Measurements from ENCODE around the gene THEMIS2. TPM values are rescaled to one million over a fixed set of nuclear protein-coding genes. Genes with fewer than 3 reads are reported as not detected.

THEMIS2 gene
- total RNA-seq, 2 experiments from 2014 or later, result 20.2 to 21.6 TPM

DNA sequence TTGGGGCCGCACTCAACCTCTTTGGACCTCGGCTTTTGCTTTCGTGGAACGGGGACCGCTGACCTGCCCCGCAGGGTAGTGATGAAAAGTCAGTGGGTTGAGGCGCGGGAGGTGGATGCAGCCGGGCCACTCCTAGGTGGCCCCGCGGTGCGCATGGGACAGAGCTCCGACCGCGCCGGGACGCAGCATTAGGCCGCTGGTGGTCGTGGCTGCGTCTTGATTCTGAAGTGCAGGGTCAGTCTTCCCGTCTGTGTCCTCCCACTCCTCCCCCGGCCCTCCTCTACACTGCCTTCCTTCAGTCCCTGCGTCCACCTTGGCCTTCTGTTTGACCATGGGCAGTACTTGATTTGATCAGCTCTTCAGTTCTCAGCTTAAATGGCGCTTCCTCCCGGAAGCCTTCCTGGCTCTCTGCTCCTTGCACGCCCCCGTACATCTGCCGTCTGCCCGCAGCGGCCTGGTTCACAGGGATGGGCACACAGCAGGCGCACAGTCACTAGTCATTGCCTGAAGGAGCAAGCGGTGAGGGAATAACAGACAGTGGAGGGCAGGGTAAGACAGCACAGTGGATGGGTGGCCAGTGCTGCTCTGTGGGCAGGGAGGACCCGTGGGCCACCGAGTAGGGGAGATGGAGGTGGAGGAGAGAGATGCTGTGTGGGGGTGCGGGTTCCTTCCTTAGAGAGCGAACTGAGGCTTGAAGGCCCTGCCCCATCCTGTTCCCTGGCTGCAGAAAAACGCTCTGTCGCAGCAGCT is 633 bp downstream of the THEMIS2 start:
- Histone ChIP-seq H3K27ac (ENCODE audit: low read depth in 1 of 2, low read length in 2 of 2) (peak overlapping the region; percentile 12 to 51), H3K27me3 (ENCODE audit: control insufficient read depth in 1 of 2, insufficient read depth in 2 of 2, low read length in 2 of 2) (no peaks in the 10 kb centered on the region), H3K9me3 (ENCODE audit: control insufficient read depth in 1 of 2, insufficient read depth in 1 of 2, low read length in 2 of 2) (no peaks in the 10 kb centered on the region), H3K4me3 (ENCODE audit: low read length) (peak overlapping the region; percentile 88), H3K36me3 (ENCODE audit: insufficient read depth, low read length) (peaks cover 19% of the 10 kb centered on the region), H3K4me1 (ENCODE audit: insufficient read depth, low read length) (peaks cover 90% of the 10 kb centered on the region)
- Mint-ChIP-seq H3K4me3 (peak overlapping the region; percentile 100), H3K9me3 (no peaks in the 10 kb centered on the region), H3K27ac (peak overlapping the region; percentile 85), H3K36me3 (ENCODE audit: low read depth) (peaks cover 24% of the 10 kb centered on the region), H3K27me3 (no peaks in the 10 kb centered on the region), H3K4me1 (ENCODE audit: low read depth) (peaks cover 33% of the 10 kb centered on the region)
- TF ChIP-seq, protein P1, sequence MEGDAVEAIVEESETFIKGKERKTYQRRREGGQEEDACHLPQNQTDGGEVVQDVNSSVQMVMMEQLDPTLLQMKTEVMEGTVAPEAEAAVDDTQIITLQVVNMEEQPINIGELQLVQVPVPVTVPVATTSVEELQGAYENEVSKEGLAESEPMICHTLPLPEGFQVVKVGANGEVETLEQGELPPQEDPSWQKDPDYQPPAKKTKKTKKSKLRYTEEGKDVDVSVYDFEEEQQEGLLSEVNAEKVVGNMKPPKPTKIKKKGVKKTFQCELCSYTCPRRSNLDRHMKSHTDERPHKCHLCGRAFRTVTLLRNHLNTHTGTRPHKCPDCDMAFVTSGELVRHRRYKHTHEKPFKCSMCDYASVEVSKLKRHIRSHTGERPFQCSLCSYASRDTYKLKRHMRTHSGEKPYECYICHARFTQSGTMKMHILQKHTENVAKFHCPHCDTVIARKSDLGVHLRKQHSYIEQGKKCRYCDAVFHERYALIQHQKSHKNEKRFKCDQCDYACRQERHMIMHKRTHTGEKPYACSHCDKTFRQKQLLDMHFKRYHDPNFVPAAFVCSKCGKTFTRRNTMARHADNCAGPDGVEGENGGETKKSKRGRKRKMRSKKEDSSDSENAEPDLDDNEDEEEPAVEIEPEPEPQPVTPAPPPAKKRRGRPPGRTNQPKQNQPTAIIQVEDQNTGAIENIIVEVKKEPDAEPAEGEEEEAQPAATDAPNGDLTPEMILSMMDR (IDR thresholded peaks at IDR 0.05), result no peak
- ChIA-PET POLR2A (interaction anchor here (0.6 to 1.1 kb wide), 3 partner anchors 14 to 89 kb away, joined by 3 to 4 read pairs (median 3); partner anchors contain the start of gene XKR8), CTCF (interaction anchor here (1.7 kb wide), 1 partner anchor 21 kb away, joined by 4 read pairs; no protein-coding TSS in a partner anchor)
- ATAC-seq (ENCODE audit: poor library complexity) (peak; percentile 29), DNase-seq (peak in 9 of 14 experiments; percentile 16 to 56 (median 47))
- intact Hi-C loops (cut with DNase I, micrococcal nuclease), result loop anchor here in 1 of 2 experiments (1.0 to 2.0 kb wide), 2 partner anchors 40 to 215 kb away; partner anchors contain the start of gene EYA3

DNA sequence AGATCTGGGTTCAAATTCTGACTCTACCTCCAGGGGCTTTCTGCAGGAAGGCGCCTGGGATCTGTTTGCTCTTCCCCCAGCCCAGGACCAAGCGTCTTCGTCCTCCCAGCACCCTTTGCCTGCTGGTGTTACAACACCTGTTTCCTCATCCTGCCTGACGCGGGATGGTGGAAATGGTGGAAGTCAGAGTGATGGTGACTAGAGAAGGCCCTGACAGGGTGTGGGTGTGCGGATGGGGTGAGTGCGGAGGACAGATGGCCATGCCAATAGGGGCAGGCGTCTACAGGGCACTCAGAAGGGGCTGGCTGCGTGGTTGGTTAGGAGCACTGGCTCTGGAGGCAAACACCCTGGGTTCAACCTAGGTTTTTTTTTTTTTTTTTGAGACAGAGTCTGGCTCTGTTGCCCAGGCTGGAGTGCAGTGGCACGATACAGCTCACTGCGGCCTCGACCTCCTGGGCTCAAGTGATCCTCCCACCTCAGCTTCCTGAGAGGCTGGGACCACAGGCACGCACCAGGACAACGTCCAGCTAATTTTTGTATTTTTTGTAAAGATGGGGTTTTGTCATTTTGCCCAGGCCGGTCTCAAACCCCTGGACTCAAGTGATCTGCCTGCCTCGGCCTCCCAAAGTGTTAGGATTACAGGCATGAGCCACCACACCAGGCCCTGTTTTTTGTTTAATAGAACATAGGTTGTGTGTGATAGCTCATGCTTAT is 1.5 kb downstream of the THEMIS2 start:
- H3K27ac ChIP-seq (ENCODE audit: low read depth in 1 of 2, low read length in 2 of 2), result peak overlapping the region in 1 of 2 donors; percentile 51
- DNase-seq (peak in 4 of 14 experiments; percentile 34 to 58 (median 48)), ATAC-seq (ENCODE audit: poor library complexity) (no peak)
- no peaks in the 10 kb centered on the region for H3K9me3 ChIP-seq (ENCODE audit: control insufficient read depth in 1 of 2, insufficient read depth in 1 of 2, low read length in 2 of 2)
- Mint-ChIP-seq H3K36me3 (ENCODE audit: low read depth) (peaks cover 32% of the 10 kb centered on the region), H3K27ac (peak overlapping the region; percentile 85), H3K4me3 (peak overlapping the region; percentile 100), H3K9me3 (no peaks in the 10 kb centered on the region), H3K27me3 (no peaks in the 10 kb centered on the region), H3K4me1 (ENCODE audit: low read depth) (peaks cover 36% of the 10 kb centered on the region)
- ChIA-PET POLR2A (interaction anchor here (0.6 to 1.5 kb wide), 3 partner anchors 13 to 86 kb away, joined by 3 to 5 read pairs (median 4); partner anchors contain the start of gene XKR8), CTCF (interaction anchor here (1.7 kb wide), 1 partner anchor 20 kb away, joined by 4 read pairs; no protein-coding TSS in a partner anchor)
- peaks cover 28% of the 10 kb centered on the region for H3K36me3 ChIP-seq (ENCODE audit: insufficient read depth, low read length)
- H3K4me1 ChIP-seq (ENCODE audit: insufficient read depth, low read length), result peaks cover 86% of the 10 kb centered on the region
- H3K4me3 ChIP-seq (ENCODE audit: low read length), result peak overlapping the region; percentile 88
- intact Hi-C loops (cut with DNase I, micrococcal nuclease), result loop anchor here in 1 of 2 experiments (2.0 kb wide), 1 partner anchor 39 kb away; no protein-coding TSS in a partner anchor
- H3K27me3 ChIP-seq (ENCODE audit: control insufficient read depth in 1 of 2, insufficient read depth in 2 of 2, low read length in 2 of 2), result no peaks in the 10 kb centered on the region
- TF ChIP-seq, protein P1 (IDR thresholded peaks at IDR 0.05), result no peak

DNA sequence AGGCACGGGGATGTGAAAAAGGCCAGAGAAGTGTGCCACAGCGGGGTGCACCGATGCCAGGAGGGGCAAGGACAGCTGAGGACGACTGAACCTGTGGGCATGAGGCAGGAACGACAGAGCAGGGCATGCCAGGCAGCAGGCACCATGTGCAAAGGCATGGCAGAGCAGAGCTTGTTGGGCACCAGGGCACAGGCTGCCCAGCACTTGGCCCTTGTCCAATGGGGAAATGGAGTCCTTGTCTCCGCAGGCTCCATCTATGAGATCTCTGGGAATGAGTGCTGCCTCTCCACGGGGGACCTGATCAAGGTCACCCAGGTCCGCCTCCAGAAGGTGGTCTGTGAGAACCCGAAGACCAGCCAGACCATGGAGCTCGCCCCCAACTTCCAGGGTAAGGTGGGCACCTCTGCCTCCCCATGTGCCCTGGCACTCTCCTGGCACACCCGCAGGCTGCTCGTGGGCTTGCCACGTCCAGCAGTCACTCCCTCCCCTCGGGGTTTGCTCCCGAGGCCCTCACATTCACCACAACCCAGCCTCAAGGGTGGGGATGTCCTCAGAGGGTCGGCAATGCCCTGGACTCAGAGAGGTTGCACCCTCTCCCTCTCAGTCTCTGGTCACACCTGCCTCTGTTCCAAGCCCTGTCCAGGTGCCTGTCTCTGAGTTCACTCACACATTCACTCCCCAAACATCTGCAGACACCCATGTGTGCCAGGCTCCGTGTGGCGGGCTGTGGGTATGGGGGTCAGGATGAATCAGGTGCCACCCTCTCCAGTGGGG is 4.2 kb downstream of the THEMIS2 start:
- intact Hi-C loops (cut with DNase I, micrococcal nuclease), result no loop called here
- Histone ChIP-seq H3K36me3 (ENCODE audit: insufficient read depth, low read length) (peaks cover 50% of the 10 kb centered on the region), H3K27me3 (ENCODE audit: control insufficient read depth in 1 of 2, insufficient read depth in 2 of 2, low read length in 2 of 2) (no peaks in the 10 kb centered on the region), H3K4me1 (ENCODE audit: insufficient read depth, low read length) (peaks cover 71% of the 10 kb centered on the region), H3K9me3 (ENCODE audit: control insufficient read depth in 1 of 2, insufficient read depth in 1 of 2, low read length in 2 of 2) (no peaks in the 10 kb centered on the region), H3K27ac (ENCODE audit: low read depth in 1 of 2, low read length in 2 of 2) (peak overlapping the region in 1 of 2 donors; percentile 2), H3K4me3 (ENCODE audit: low read length) (no peak overlapping the region)
- Mint-ChIP-seq H3K9me3 (no peaks in the 10 kb centered on the region), H3K36me3 (ENCODE audit: low read depth) (peaks cover 52% of the 10 kb centered on the region), H3K4me3 (peak overlapping the region; percentile 20), H3K27ac (peak overlapping the region; percentile 39), H3K4me1 (ENCODE audit: low read depth) (peaks cover 25% of the 10 kb centered on the region), H3K27me3 (no peaks in the 10 kb centered on the region)
- ChIA-PET POLR2A (interaction anchor here (0.6 to 0.9 kb wide), 2 partner anchors 11 to 297 kb away, joined by 3 to 4 read pairs; no protein-coding TSS in a partner anchor), CTCF (no interaction called here)
- no peak for DNase-seq
- no peak for ATAC-seq (ENCODE audit: poor library complexity)
- TF ChIP-seq, protein P1 (IDR thresholded peaks at IDR 0.05), result no peak

All from CD4-positive, alpha-beta T cell (primary cell).